HG02870 (cell line): ENCODE data around the gene PCDHB3.
"Not testable (repeated sequence)": the region's sequence is repeated elsewhere in the genome, so short reads cannot be mapped to it uniquely, and the experiment has no call there.

ENCODE experiments used
- ATAC-seq: cut with Tn5 transposase; IDR thresholded peaks from one replicate; pipeline ENCODE4 v1.9.1; 2021; ENCODE audit warnings: mild to moderate bottlenecking, moderate library complexity; ENCODE audit not compliant: unreplicated experiment

Gene PCDHB3

DNA sequence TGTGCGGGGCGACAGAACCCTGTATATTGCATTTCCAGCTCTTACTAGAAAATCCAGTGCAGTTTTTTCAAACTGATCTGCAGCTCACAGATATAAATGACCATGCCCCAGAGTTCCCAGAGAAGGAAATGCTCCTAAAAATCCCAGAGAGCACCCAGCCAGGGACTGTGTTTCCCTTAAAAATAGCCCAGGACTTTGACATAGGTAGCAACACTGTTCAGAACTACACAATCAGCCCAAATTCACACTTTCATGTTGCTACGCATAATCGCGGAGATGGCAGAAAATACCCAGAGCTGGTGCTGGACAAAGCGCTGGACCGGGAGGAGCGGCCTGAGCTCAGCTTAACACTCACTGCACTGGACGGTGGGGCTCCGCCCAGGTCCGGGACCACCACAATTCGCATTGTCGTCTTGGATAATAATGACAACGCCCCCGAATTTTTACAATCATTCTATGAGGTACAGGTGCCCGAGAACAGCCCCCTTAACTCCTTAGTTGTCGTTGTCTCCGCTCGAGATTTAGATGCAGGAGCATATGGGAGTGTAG is 35.5 kb downstream of the PCDHB3 start:
- no peak for ATAC-seq

DNA sequence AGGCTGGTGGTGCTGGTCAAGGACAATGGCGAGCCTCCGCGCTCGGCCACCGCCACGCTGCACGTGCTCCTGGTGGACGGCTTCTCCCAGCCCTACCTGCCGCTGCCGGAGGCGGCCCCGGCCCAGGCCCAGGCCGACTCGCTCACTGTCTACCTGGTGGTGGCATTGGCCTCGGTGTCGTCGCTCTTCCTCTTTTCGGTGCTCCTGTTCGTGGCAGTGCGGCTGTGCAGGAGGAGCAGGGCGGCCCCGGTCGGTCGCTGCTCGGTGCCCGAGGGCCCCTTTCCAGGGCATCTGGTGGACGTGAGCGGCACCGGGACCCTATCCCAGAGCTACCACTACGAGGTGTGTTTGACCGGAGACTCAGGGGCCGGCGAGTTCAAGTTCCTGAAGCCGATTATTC is 37.1 kb downstream of the PCDHB3 start:
- ATAC-seq = not testable (repeated sequence)

DNA sequence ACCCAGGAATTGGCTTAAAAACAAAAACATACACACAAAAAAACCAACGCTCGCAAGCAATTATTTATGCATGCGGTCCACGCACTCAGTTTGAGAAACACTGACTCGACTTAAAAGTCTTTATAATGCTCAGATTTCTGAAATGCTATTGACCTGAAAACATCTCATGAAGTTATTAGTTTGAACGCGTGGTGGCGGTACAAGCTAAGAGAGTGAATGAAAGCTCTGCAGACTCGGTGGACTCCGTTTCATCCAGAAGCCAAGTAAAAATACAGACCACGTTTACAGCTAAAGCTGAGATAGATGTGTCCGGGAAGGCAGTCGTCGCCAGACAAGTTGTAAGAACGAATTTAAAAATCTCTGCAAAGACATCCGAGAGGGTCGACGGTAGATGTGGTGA is 49.5 kb downstream of the PCDHB3 start, which contains the start of gene PCDHB6:
TSS of gene PCDHB6 (plus strand) at position 246 of the 400 bp plus-strand sequence. CDS start 201 bp downstream, outside the sequence.
- no peak for ATAC-seq

DNA sequence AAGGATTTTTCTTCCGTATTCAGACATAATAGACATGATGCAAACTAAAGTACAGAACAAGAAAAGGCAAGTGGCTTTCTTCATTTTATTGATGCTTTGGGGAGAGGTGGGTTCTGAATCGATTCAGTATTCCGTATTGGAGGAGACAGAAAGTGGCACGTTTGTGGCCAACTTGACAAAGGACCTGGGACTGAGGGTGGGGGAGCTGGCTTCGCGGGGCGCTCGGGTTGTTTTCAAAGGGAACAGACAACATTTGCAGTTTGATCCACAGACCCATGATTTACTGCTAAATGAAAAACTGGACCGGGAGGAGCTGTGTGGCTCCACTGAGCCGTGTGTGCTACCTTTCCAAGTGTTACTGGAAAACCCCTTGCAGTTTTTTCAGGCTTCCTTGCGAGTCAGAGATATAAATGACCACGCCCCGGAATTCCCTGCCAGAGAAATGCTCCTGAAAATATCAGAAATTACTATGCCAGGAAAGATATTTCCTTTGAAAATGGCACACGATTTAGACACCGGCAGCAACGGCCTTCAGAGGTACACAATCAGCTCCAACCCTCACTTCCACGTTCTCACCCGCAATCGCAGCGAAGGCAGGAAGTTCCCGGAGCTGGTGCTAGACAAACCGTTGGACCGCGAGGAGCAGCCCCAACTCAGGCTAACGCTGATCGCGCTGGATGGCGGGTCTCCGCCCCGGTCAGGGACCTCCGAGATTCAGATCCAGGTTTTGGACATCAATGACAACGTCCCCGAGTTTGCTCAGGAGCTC is 50.1 kb downstream of the PCDHB3 start:
- no peak for ATAC-seq

DNA sequence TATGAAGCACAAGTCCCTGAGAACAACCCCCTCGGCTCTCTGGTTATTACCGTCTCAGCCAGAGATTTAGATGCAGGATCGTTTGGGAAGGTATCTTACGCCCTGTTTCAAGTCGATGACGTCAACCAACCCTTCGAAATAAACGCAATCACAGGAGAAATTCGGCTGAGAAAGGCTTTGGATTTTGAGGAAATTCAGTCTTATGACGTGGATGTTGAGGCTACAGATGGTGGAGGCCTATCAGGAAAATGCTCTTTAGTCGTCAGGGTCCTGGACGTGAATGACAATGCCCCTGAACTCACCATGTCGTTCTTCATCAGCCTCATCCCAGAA is 50.7 kb downstream of the PCDHB3 start:
- no peak for ATAC-seq

DNA sequence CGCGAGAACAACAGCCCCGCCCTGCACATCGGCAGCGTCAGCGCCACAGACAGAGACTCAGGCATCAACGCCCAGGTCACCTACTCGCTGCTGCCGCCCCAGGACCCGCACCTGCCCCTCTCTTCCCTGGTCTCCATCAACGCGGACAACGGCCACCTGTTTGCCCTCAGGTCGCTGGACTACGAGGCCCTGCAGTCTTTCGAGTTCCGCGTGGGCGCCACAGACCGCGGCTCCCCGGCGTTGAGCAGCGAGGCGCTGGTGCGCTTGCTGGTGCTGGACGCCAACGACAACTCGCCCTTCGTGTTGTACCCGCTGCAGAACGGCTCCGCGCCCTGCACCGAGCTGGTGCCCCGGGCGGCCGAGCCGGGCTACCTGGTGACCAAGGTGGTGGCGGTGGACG is 51.4 kb downstream of the PCDHB3 start:
- ATAC-seq = not testable (repeated sequence)

DNA sequence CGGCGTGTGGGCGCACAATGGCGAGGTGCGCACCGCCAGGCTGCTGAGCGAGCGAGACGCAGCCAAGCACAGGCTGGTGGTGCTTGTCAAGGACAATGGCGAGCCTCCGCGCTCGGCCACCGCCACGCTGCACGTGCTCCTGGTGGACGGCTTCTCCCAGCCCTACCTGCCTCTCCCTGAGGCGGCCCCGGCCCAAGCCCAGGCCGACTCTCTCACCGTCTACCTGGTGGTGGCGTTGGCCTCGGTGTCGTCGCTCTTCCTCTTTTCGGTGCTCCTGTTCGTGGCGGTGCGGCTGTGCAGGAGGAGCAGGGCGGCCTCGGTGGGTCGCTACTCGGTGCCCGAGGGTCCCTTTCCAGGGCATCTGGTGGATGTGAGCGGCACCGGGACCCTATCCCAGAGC is 51.8 kb downstream of the PCDHB3 start:
- ATAC-seq = not testable (repeated sequence)
